D341Med (cell line): ENCODE measurements around the gene SLC9A4.

Experiments used
- DNase-seq: peaks from one replicate; pipeline ENCODE4 v3.0.0; 2012; ENCODE audit warnings: low spot score

The SLC9A4 gene

DNA sequence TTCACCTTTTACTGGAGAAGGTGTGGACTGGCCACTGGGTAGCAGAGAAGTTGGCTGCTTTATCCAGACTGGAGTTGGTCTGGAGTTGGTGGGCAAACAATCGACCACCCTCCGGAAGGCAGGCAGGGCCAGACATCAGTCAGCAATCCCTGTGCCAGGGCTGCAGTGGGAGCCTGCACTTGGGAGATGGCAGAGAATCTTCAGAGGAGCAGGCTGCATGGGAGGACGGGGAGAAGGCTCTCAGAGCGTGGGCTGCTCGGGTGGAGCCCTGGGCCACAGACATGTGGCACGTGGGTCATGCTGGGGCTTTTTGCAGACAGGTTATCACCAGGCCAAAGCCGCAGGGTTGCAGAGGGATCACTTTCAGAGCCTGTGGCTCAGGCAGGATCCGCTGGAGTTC is 29.6 kb downstream of the SLC9A4 start:
- no peak for DNase-seq

DNA sequence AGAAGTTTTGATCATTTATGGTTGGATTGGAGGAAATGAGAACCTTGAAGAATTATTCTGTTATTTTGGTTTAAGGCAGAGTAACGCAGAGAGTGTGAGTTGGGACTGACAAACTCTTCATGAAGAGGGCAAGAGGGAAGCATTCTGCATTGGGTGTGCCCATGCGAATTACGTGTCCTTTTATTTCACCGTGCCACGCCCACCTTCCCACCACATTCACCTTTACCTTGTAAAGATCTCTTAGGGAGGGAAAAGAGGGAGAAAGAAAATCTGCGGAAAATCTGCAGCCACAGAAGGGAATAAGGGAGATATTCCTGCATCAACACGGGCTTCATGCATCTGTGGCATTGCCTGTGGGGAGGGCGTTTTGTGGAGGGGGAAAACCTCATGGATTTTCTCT is 31.8 kb downstream of the SLC9A4 start:
- no peak for DNase-seq

DNA sequence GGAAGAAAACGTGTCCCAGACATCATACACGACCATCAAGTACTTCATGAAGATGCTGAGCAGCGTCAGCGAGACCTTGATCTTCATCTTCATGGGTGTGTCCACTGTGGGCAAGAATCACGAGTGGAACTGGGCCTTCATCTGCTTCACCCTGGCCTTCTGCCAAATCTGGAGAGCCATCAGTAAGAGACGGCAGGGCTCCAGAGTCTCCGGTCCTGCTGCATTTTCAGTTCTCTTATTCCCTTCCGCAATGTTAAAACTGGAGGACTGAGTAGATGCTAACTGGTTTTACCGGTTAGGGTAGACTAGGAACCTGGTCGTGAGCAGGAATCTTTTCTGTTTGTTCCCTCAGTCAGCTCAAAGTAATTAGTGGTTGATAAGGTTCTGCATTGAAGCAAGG is 32.3 kb downstream of the SLC9A4 start:
- DNase-seq: no peak

DNA sequence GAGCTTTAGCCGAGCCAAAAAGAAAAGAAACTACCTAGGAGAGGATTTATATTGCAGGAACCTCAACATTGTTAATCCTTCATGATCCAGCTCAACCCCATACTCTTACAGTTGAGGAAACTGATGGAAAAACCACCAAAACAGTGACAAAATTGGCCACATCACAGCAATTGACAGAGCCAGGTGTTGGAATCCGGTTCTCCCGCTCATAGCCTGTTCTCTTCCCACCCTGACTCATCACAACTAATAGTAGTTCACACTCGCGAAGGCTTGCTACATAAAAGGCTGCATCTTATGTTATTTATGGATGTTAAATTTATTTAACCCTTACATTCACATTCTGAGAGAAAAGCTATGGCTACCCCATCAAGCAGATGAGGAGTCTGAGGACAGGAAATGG is 33.7 kb downstream of the SLC9A4 start:
- no peak for DNase-seq

DNA sequence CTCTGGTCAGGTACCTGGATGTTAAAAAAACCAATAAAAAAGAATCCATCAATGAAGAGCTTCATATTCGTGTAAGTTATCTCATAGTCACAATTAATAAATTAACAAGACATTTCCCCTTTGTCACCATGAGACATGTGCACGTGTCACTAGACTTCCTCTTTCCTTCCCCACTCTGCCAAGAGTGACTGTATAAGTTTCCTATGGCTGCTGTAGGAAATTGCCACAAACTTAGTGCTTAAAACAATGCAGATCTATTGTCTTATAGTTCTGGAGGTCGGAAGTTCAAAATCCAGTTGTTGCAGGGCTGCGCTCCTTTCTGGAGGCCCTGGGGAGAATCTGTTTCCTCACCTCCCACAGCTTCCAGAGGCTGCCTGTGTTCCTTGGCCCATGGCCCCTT is 35.8 kb downstream of the SLC9A4 start:
- no peak for DNase-seq

DNA sequence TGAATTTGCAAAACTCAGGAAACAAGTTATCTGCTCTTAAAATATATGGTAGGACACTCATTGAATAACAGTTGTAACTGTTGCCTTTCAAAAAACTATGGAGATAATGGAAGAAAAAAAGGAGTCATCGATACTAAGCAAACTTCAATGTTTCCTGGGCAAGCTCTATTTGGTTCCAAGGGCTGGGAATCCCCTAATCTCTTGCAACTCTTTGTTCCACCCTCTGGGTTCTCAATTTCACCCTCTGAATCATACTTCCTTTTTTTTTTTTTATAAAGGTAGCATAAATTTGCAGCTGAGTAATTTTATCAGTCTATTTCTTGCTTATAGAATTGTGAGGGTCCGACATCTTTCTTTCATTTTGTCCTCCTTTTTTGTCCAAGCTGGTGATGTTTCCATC is 36.7 kb downstream of the SLC9A4 start:
- no peak for DNase-seq

DNA sequence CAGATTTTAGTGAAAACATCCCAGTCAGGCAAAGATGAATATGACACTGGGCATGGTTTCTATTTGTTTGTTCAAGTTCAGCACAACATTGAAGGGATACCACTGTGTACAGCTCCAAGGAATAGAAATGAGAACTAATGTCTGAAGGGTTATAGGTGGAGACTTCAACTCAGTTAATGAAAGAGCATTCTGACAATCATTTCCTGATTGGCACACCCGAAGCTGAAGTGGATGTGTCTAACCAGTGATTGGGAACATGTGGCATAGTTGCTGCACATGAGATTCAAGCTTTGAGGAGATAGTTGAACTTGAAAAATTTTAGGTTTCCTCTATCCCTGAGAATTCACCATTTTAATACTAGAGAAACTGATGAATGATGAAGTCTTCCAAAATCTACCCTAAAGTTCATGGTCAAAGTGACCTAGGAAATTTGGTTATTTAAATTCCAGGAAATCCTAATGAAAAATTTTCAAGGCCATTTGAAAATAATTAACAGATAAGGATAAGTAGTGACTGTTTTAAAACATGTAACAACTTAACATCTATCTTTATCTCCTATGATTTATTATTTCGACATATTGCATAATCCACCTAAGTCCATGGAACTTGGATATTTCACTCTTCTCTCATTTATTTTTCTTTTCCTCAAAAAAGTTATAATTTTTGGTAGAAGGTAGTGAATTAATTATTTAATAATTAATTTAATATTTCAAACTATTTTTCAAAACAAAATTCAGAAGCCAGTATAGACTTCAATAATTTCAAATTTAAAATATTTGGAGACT is 38.0 kb downstream of the SLC9A4 start:
- DNase-seq: no peak

DNA sequence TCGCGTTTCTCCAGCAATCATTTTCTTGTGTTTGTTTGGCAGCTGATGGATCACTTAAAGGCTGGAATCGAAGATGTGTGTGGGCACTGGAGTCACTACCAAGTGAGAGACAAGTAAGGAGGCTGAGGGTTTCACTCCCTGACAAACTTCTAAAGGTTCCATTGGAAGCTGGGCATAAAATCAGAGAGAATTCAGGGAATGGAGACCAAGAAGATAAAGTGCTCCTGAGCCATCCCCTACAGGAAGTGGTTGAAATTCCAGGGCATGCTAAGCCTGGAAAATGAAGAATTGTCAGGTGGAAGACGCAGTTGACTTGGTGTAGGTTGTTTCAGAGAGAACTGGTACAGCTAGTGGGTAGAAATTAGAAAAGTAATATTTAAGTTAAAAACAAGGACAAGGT is 39.1 kb downstream of the SLC9A4 start:
- DNase-seq: no peak

DNA sequence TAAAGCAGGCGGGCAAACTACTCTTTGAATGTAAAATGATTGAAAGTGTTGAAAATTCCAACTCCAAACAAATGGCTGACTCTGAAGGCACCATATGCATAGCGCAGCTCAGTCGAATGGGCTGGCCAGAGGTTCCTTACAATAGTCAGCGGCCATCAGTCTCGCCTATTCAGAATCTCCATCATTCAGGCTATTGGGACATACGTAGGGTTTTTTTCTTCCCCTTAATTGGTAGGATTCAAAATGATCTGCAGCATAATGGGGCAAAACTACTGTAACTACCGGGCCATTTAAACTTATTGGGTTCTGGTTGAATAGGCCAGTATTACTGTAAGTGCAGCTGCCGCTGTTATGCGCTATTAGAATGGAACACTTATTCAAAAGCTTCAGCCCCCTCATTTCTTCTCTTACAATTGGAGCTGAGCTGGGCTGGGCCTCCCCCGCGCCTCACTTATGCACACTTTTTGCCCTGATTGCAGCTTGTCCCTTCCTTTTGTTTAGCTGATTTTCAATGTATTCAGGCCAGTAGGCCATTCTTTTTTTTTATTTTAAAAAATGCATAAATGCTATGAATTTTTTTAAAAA is 40.4 kb downstream of the SLC9A4 start:
- no peak for DNase-seq

DNA sequence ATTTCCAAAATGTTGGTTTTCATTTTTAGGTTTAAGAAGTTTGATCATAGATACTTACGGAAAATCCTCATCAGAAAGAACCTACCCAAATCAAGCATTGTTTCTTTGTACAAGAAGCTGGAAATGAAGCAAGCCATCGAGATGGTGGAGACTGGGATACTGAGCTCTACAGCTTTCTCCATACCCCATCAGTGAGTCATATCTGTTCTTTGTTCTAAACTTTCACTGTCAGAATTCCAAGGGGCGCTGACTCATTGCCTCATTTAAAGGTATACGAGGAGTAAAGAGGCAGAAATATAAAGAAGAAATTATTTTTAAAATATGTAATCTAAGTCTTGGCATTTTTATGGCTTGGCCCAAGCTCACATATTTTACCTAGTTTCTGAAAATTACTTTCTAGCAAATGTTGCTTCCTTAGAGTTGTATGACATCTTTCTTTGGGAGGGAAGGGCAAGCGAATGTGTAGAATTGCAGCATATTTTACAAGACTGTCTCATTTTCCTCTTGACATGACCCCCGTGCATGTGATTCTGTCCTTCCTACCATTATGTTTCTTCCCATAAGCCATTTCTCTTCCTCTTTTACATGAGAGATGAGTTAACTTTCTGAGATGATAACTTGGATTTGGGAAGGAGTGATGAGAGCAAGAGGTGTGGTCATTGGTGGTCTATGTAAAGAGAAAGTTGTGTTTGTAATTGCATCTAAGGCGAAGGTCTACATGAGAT is 41.2 kb downstream of the SLC9A4 start:
- no peak for DNase-seq

DNA sequence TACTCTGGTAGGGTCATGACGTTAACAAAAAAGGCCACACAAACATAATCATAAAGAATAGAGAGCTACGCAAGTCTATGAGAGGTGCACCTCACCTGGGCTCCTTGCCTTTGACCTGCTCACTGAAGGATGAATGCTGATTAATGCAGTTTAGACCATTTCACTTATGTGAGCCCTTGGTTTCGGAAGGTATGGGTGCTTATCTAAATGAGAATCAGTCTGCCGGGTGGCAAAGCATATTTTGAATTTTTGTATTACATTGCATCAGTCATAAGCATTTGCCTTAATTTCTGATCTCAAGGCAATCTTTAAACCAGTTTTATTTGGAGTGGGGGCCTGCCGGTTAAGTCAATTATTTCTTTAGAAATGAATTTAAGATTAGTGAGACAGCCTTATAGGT is 42.8 kb downstream of the SLC9A4 start:
- DNase-seq: no peak

DNA sequence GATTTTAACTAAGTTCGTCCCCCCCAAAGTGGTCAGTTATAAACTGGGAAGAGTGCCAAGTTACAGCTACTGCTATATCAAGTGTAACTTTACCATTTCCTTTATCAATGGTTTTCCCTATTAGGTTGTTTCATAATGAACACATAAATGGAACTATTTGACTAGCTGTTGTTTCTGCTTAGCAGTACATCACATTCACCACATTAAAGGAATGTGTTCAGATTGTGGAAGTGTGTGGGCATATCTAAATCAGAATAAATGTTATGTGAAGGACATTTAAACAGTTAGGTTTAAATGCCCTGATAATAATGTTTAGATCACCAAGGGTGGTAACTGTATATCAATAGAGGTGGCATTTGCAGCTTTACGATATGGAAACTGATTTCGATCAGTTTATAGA is 45.1 kb downstream of the SLC9A4 start:
- DNase-seq: no peak

DNA sequence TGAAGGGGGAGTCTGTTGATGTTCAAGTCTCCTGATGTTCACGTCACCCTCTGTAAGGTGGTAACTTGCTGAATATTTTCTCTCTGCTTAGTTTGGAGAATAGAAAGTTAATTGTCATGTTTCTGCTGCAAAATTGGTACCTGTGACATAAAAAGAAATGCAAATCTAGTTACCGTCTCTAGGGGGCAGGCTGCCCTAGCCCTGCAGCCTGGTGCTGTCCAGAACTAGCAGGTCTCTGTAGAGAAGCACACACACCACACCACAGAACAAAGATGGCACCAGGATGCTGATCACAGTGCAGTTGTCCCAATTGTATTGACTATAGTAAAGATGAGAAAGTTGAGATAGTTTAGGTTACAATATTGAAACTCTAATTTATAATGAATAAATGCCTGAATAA is 47.0 kb downstream of the SLC9A4 start:
- peak; percentile 47 for DNase-seq

DNA sequence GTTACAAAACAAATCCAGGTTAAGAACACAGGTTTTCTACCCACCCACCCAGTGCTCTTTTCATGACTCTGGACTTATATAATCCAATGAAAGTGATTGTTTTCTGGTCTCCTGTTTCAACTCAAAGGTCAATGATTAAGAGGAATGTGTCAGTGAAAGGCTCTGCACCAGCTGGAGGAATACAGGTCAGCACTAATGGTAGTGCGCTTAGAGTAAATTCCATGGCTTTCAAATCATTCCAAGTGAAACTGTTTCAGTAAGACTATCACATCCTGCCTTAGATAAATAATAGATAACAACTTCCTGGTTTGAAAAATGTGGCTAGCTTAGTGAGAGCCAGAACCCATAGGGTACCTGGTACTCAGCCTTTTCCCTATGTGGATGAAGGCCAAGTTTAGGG is 47.8 kb downstream of the SLC9A4 start:
- DNase-seq: no peak

DNA sequence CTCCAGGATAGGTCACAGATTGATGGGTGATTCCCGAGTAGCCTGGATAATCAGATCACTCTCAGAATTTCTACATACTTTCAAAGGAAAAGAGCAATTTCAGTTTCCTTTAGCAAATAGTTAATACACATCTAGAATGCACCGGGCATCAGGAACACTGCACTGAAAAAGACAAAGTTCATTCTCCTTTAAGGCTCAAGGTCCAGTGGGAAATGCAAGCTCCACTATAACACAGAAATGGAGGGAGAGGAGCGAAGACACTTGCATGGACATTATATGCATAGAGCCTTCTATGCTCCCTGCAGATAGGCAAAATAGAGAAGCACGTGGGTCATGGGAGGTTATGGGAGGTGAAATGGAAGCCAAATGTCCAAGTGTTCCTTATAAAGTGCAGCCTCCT is 49.1 kb downstream of the SLC9A4 start:
- no peak for DNase-seq

DNA sequence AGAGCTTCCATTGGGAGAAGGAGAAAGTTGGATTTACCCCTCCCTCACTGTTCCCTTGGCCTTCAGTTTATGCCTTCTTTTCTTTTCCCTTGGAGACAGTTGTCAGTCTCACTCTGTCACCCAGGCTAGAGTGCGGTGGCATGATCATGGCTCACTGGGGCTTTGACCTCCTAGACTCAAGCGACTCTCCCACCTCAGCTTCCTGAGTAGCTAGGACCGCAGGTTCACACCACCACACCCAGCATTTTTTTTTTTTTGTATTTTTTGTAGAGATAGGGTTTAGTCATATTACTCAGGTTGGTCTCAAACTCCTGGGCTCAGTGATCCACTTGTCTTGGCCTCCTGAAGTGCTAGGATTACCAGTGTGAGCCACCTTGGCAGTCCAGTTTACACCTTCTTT is 49.9 kb downstream of the SLC9A4 start:
- DNase-seq: no peak

DNA sequence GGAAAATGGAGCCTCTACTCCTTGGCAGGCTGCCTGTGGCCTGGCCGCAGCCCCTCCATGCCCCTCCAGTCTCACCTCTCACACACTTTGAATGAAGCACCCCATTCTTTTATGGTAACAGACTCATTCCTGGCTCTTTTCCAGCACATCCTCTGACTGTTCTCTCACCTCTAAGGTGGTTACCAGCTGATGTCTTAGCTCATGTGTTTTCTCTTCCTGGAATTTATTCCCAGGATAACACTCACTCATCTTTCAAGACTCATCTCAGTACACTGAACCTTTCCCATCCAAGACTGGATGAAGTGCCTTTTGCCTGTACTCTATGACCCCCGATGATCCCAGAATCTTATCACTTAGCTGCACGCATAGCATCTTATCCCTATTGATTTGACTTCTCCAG is 50.6 kb downstream of the SLC9A4 start:
- DNase-seq: no peak

DNA sequence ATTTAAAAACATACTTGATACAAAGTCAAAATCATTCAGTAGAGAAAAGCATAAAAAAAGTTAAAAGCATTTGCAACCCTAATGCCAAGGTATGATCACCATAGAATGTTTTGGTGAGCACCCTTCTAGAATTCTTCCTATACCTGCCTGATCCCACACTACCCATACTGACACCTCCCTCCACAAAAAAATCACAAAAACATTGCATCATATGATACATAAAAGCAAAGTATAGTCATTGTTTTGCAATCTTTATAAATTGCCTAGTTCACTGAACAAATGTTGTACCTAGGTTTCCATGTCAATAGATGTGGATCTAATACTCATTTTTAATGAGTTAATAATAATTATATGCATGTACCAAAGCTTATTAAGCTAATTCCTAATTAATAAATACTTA is 54.1 kb downstream of the SLC9A4 start:
- no peak for DNase-seq

DNA sequence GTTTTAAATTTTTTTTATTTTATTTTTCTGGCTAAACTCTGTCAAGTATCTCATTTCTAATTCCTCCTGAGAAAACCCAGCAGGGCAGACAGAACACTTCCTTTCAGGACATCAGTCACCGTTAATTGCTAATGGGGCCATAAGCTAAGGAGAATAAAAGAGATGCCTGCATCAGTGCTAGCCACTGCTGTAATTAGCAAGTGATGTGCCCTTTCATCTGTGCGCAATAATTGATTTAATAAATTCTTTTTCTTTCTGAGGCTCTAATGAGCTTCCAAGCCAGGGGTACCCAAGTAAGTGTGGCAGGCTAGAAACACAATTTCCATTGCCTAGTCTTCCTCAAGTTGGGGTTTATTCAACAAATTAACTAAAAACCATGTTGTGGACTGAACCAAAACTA is 65.5 kb downstream of the SLC9A4 start:
- no peak for DNase-seq

DNA sequence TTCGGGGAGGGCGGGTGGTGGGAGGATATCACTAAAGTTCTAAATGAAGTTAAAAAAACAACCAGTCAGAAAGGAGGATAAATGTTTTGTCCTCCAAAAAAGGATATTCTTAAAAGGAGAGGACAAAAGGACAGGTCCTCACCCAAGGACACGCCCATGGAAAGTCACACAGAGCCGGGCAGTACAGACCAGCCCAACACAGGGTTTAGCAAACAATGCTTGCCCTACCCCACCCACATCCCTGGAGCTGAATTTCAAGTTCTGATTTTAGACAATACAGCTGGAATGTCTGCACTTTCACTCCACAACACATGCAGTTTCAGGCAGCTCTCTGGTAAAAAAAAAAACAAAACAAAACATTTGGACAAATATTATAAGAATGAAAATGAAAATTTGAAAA is 67.9 kb downstream of the SLC9A4 start:
- no peak for DNase-seq

DNA sequence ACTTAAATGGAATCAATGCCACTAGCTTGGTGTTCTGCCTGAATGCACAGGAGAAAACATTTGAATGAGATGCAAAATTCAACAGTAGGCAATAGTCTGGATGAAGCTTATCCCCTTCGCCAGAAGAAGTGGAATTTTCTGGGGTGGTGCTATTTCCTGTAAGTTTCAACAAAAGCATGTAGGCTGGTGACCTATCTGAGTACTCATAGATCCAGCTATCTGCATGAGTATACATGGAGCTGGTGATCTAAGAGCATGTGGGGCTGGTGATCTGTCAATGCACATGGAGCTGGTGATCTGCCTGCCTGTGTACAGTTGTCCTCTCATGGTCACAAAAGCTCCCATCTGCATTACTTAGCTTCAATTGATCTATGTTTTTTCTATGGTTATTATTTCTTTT is 71.2 kb downstream of the SLC9A4 start:
- no peak for DNase-seq

DNA sequence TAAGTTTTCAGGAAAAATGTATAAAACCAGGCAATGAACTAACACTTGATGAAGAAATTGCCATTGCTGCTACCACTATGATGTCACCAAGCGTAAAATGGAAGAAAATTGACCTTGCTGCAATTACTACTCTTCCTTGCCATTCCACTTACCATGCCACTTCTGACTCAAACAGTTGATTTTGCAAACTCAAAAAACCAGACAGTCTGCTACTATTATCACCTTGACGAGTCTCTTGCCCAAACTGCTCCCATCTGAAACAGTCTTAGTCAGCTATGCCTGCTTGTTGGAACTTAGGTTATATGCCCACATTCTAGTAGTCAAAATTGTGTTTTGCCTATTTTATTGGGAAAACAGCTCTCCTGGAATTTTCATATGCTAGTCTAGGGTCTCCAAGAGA is 74.4 kb downstream of the SLC9A4 start:
- no peak for DNase-seq

DNA sequence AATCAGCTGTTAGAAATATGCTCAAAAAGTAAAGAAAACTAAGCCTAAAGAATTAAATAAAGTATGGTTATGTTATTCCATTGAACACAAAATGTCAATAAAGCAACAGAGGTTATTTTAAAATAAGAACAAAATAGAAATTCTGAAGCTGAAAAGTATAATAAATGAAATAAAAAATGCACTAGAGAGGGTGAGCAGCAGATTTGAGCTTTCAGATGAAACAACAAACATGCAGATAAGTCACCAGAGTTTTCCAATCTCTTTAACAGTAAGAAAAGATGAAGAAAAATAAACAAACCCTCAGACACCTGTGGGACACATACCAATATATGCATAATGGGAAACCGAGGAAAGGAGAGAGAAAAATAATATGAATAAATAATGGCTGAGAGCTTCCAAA is 76.0 kb downstream of the SLC9A4 start:
- no peak for DNase-seq

DNA sequence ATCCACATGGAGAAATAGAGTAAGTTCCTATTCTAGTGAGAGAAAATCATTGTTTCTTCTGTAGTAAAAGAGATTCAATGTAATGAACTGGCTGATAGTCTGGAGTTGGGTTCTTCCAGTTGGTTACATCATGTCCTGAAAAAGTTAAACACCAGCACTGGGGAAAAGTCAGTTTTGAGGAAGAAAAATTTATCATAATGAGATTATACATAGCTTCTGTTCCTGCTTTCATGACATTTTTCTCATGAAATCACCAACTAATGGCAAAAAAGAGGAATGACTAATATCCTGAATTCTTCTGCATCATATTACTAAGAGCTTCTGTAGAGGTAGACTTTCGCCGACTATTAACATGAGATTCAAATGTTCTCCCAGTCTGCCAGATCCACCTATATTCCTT is 77.1 kb downstream of the SLC9A4 start:
- DNase-seq: no peak
